Measurements from ENCODE around the gene NLGN2.

GRCh38 chr17:7427549-7427948 is 19.9 kb downstream of the NLGN2 start:
- TF ChIP-seq EZH2phosphoT487 (IDR thresholded peaks at IDR 0.05; ENCODE audit: low read depth, severe bottlenecking, unreplicated experiment) (no peak), CTCF (IDR thresholded peaks at IDR 0.05; ENCODE audit: poor library complexity) (no peak)
